ENCODE data around the gene GRID1.

The GRID1 gene

GRCh38 chr10:86368987-86369386 lies 2.4 kb upstream of the GRID1 start:
- Histone ChIP-seq H3K4me1 (ENCODE audit: low read length) (no peaks in the 10 kb centered on the region), H3K36me3 (replicated peaks; ENCODE audit: insufficient read depth, low read length) (no peaks in the 10 kb centered on the region), H3F3A (ENCODE audit: insufficient read depth, low read length) (no peaks in the 10 kb centered on the region), H2AFZ (ENCODE audit: low read length) (no peak overlapping the region), H3K4me3 (ENCODE audit: low read length) (no peak overlapping the region), H3K9me3 (replicated peaks; ENCODE audit: insufficient read depth, low read length) (no peaks in the 10 kb centered on the region), H3K9me2 (replicated peaks; ENCODE audit: insufficient read depth, low read length) (no peaks in the 10 kb centered on the region), H3K27ac (ENCODE audit: low read length) (no peak overlapping the region), H3K79me2 (ENCODE audit: low read length) (no peaks in the 10 kb centered on the region), H4K20me1 (ENCODE audit: insufficient read depth, low read length) (no peaks in the 10 kb centered on the region), H3K27me3 (replicated peaks; ENCODE audit: insufficient read depth, low read length) (peaks cover 39% of the 10 kb centered on the region), H3K4me2 (ENCODE audit: low read depth, low read length) (no peak overlapping the region), H3K9ac (ENCODE audit: low read length) (no peak overlapping the region)
- TF ChIP-seq CTCF (IDR thresholded peaks at IDR 0.05; ENCODE audit: low read length) (no peak), EZH2 (optimal IDR thresholded peaks at IDR 0.05; ENCODE audit: low read depth, low read length) (no peak), EZH2phosphoT487 (IDR thresholded peaks at IDR 0.05; ENCODE audit: low read length) (no peak)
- DNase-seq: no peak

DNA sequence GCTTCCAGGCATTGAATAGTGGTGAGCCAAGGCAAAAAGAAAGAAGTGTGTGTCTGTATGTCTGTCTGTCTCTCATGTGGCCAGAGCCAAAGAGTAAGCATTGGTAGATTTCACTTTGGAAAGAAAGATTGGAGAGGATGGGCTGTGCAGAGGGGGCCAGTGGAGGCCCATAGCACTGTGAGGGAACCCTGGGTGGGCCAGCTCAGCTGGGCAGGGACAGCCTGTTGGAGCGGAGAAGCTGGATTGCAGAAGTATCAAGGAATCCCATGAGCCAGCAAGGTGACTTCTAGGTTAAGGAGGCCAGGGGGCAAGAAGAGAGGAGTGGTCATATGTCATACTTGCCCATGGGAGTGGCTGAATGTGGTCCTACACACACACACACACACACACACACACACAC lies 1.5 kb upstream of the GRID1 start:
- Histone ChIP-seq H3K27me3 (replicated peaks; ENCODE audit: insufficient read depth, low read length) (peaks cover 39% of the 10 kb centered on the region), H3K9me3 (replicated peaks; ENCODE audit: insufficient read depth, low read length) (no peaks in the 10 kb centered on the region), H4K20me1 (ENCODE audit: insufficient read depth, low read length) (no peaks in the 10 kb centered on the region), H3K27ac (ENCODE audit: low read length) (no peak overlapping the region), H3K79me2 (ENCODE audit: low read length) (no peaks in the 10 kb centered on the region), H2AFZ (ENCODE audit: low read length) (no peak overlapping the region), H3F3A (ENCODE audit: insufficient read depth, low read length) (no peaks in the 10 kb centered on the region), H3K4me1 (ENCODE audit: low read length) (no peaks in the 10 kb centered on the region), H3K9ac (ENCODE audit: low read length) (no peak overlapping the region), H3K36me3 (replicated peaks; ENCODE audit: insufficient read depth, low read length) (no peaks in the 10 kb centered on the region), H3K4me2 (ENCODE audit: low read depth, low read length) (no peak overlapping the region), H3K4me3 (ENCODE audit: low read length) (no peak overlapping the region), H3K9me2 (replicated peaks; ENCODE audit: insufficient read depth, low read length) (no peaks in the 10 kb centered on the region)
- DNase-seq: no peak
- TF ChIP-seq EZH2phosphoT487 (IDR thresholded peaks at IDR 0.05; ENCODE audit: low read length) (no peak), CTCF (IDR thresholded peaks at IDR 0.05; ENCODE audit: low read length) (no peak), EZH2 (optimal IDR thresholded peaks at IDR 0.05; ENCODE audit: low read depth, low read length) (no peak)

GRCh38 chr10:86367152-86367951 lies 757 bp upstream of the GRID1 start:
- no peak for TF ChIP-seq EZH2 (optimal IDR thresholded peaks at IDR 0.05; ENCODE audit: low read depth, low read length)
- TF ChIP-seq CTCF (IDR thresholded peaks at IDR 0.05; ENCODE audit: low read length): no peak
- no peak for TF ChIP-seq EZH2phosphoT487 (IDR thresholded peaks at IDR 0.05; ENCODE audit: low read length)
- H4K20me1 ChIP-seq (ENCODE audit: insufficient read depth, low read length): no peaks in the 10 kb centered on the region
- H3F3A ChIP-seq (ENCODE audit: insufficient read depth, low read length): no peaks in the 10 kb centered on the region
- peak overlapping the region; percentile 35; the same call in 1 of the 2 replicates for H2AFZ ChIP-seq (ENCODE audit: low read length)
- H3K4me1 ChIP-seq (ENCODE audit: low read length): no peaks in the 10 kb centered on the region
- no peaks in the 10 kb centered on the region for H3K9me3 ChIP-seq (replicated peaks; ENCODE audit: insufficient read depth, low read length)
- peak overlapping the region; percentile 88 for H3K4me2 ChIP-seq (ENCODE audit: low read depth, low read length)
- no peaks in the 10 kb centered on the region for H3K9me2 ChIP-seq (replicated peaks; ENCODE audit: insufficient read depth, low read length)
- no peak for DNase-seq
- no peak overlapping the region for H3K9ac ChIP-seq (ENCODE audit: low read length)
- no peaks in the 10 kb centered on the region for H3K79me2 ChIP-seq (ENCODE audit: low read length)
- H3K27ac ChIP-seq (ENCODE audit: low read length): no peak overlapping the region
- H3K36me3 ChIP-seq (replicated peaks; ENCODE audit: insufficient read depth, low read length): no peaks in the 10 kb centered on the region
- H3K27me3 ChIP-seq (replicated peaks; ENCODE audit: insufficient read depth, low read length): peaks cover 39% of the 10 kb centered on the region
- H3K4me3 ChIP-seq (ENCODE audit: low read length): peak overlapping the region; percentile 45; the same call in 1 of the 2 replicates
